H1 (cell line): ENCODE results near the gene SEMA3F. TPM values are rescaled to one million over a fixed set of nuclear protein-coding genes. Genes with fewer than 3 reads are reported as not detected.

ENCODE experiments used
- FOSL1 ChIP-seq: IDR thresholded peaks from 2 replicates; pipeline ENCODE4 v1.6.1; 2011; ENCODE audit warnings: mild to moderate bottlenecking, low read depth, low read length, moderate library complexity; ENCODE audit not compliant: insufficient read depth
- GABPA ChIP-seq: IDR thresholded peaks from 2 replicates; pipeline ENCODE4 v1.6.1; 2011; ENCODE audit warnings: mild to moderate bottlenecking, low read length, moderate library complexity, borderline replicate concordance; ENCODE audit not compliant: insufficient read depth
- JUN ChIP-seq: IDR thresholded peaks from 2 replicates; pipeline ENCODE4 v1.6.1; 2011; ENCODE audit warnings: low read depth, mild to moderate bottlenecking, improper control_type of control experiment, low read length
- RNF2 ChIP-seq: fragments of 200-900, 300-1000 bp; sonication (generic); IDR thresholded peaks from 2 replicates; pipeline ENCODE4 v1.7.1; 2016; ENCODE audit warnings: borderline replicate concordance, low read depth, mild to moderate bottlenecking, antibody characterized with exemption, low read length; ENCODE audit not compliant: poor library complexity, severe bottlenecking; ENCODE audit errors: missing control alignments
- SP2 ChIP-seq: IDR thresholded peaks from 2 replicates; pipeline ENCODE4 v1.6.1; 2012; ENCODE audit warnings: mild to moderate bottlenecking, low read length, inconsistent platforms
- TBP ChIP-seq: IDR thresholded peaks from 2 replicates; pipeline ENCODE4 v1.6.1; 2011; ENCODE audit warnings: low read depth, low read length, improper control_type of control experiment
- polyA plus RNA-seq, 7 experiments: library from polyadenylated mRNA; depleted of rRNA in 3 of 7; stranded (reverse) in 5 of 7; unstranded in 2 of 7; fragments of >200 nt in 5 of 7; fragments of 200-250 nt in 2 of 7; gene quantifications; 1 replicate in 5 of 7; 2 replicates in 1 of 7; 4 replicates in 1 of 7; pipeline versions ENCODE4 v1.2.1 to v1.2.3, GENCODE V29; 2011 to 2013; ENCODE audit warnings: missing spikeins in 2 of 7, mixed read lengths in 2 of 7
- total RNA-seq: library from RNA; stranded (reverse); fragmentation: NEBNext Ultra II Directional; extraction: Animal tissue kit (Norgen Biotek cat#: 25700); gene quantifications from 2 replicates; pipeline ENCODE4 v1.2.1, GENCODE V29; 2021

SEMA3F gene
- total and polyA plus RNA-seq, 2 of the 8 experiments (the other 6 are each of a cell fraction or from before 2014, with no cell fraction given): 20.3 to 37.0 TPM

- TF ChIP-seq RNF2 (no peak), GABPA (no peak), FOSL1 (no peak), SP2 (no peak), TBP (no peak), JUN (no peak)
- TF ChIP-seq, all 59 proteins: peak for 0
Measured at GRCh38 chr3:50230794-50231125, 75.6 kb downstream of the SEMA3F start (continued).
